Retinal pigment epithelial cell (primary cell): ENCODE measurements around the gene LCN6.

Experiments used
- DNase-seq: peaks from one replicate; pipeline ENCODE4 v3.0.0-alpha.2; 2010; ENCODE audit warnings: low read depth
- H3K4me3 ChIP-seq: 2 replicates; pipeline ENCODE4 v1.5.1; 2011; ENCODE audit warnings: mild to moderate bottlenecking, low read length, control low read depth, moderate library complexity
- TF ChIP-seq, protein P1 (sequence below): conservative IDR thresholded peaks from 2 replicates; pipeline ENCODE4 v1.5.1; 2011; ENCODE audit warnings: low read depth, low read length, control low read depth, inconsistent platforms

LCN6 gene

DNA sequence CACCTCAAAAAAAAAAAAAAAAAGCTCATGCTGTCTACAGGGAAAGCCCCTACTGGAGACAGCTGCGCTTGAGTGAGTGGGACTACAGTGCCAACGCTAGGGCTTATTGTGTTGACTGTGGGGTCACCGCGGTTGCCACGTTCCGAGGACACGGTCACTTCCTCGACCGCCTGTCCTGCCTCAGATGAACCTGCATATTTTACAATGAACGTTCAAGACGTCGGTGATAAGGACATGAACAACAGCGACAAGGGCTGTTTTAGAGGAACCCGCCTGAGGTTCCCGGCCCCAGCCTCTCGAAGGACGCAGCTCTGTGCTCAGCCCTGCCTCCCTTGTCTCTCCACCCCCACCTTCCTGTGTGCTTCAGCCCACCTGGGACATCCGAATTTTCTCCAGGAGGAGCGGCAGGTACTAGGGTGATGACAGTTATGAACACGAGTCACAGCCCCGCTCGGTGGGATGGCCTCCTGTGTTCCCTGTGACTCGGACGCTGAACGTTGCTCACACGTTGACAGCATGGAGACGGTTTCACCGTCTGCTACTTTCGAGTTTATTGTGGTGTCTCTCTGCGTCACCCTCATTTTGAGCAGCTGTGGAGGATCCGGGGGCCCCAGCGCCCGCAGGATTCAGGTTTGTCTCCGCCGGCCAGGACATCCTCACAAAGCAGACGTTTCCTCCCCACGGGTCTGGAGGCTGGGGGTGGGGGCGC lies 47.2 kb downstream of the LCN6 start:
- TF ChIP-seq, protein P1, sequence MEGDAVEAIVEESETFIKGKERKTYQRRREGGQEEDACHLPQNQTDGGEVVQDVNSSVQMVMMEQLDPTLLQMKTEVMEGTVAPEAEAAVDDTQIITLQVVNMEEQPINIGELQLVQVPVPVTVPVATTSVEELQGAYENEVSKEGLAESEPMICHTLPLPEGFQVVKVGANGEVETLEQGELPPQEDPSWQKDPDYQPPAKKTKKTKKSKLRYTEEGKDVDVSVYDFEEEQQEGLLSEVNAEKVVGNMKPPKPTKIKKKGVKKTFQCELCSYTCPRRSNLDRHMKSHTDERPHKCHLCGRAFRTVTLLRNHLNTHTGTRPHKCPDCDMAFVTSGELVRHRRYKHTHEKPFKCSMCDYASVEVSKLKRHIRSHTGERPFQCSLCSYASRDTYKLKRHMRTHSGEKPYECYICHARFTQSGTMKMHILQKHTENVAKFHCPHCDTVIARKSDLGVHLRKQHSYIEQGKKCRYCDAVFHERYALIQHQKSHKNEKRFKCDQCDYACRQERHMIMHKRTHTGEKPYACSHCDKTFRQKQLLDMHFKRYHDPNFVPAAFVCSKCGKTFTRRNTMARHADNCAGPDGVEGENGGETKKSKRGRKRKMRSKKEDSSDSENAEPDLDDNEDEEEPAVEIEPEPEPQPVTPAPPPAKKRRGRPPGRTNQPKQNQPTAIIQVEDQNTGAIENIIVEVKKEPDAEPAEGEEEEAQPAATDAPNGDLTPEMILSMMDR, result no peak
- no peak for DNase-seq
- H3K4me3 ChIP-seq, result no peak overlapping the region

GRCh38 chr9:136700304-136700703 lies 48.0 kb downstream of the LCN6 start:
- no peak for DNase-seq

GRCh38 chr9:136698635-136699246 lies 49.6 kb downstream of the LCN6 start:
- no peak for DNase-seq
- TF ChIP-seq, protein P1, result no peak
- H3K4me3 ChIP-seq, result no peak overlapping the region

More at GRCh38 chr9:136700304-136700703, 48.0 kb downstream of the LCN6 start:
- TF ChIP-seq, protein P1, result no peak
- no peak overlapping the region for H3K4me3 ChIP-seq

GRCh38 chr9:136697821-136698526 lies 50.4 kb downstream of the LCN6 start:
- no peak overlapping the region for H3K4me3 ChIP-seq
- DNase-seq, result no peak
- TF ChIP-seq, protein P1, result no peak

DNA sequence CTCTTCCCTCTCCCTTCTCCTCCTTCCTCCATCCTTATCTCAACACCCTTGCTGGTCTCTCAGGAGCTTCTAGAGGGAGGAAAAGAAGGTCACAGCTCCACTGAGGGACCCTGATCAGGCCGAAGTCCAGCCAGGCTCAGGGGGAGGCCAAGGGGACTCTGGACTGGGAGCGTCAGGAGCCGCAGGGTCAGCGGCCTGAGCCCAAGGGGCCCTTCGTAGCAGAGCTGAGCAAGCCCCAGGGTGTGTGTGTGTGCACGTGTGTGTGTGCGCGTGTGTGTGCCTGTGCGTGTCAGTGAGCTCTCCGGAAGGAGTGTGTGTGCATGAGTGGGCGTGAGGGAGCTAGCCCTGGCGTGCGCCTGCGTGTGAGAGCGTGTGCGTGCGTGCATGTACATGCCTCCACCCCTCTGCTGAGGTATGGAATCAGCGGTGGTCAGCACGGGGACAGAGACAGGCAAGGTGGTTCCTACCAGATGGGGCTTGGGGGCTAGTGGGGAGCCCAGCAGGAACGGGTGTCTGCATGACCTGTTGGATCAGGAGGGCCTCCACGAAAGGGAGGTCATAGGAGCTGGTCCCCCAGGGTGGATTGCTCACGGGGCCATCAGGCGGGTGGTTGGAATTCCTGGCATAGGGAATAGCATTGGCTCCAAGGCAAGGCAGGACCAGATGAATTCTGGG lies 51.0 kb downstream of the LCN6 start:
- no peak for DNase-seq
- TF ChIP-seq, protein P1, result no peak
- no peak overlapping the region for H3K4me3 ChIP-seq

GRCh38 chr9:136696502-136696901 lies 51.8 kb downstream of the LCN6 start:
- TF ChIP-seq, protein P1, result no peak
- no peak overlapping the region for H3K4me3 ChIP-seq
- DNase-seq, result no peak
